ENCODE results near the gene HOXD9.

HOXD9 gene

DNA sequence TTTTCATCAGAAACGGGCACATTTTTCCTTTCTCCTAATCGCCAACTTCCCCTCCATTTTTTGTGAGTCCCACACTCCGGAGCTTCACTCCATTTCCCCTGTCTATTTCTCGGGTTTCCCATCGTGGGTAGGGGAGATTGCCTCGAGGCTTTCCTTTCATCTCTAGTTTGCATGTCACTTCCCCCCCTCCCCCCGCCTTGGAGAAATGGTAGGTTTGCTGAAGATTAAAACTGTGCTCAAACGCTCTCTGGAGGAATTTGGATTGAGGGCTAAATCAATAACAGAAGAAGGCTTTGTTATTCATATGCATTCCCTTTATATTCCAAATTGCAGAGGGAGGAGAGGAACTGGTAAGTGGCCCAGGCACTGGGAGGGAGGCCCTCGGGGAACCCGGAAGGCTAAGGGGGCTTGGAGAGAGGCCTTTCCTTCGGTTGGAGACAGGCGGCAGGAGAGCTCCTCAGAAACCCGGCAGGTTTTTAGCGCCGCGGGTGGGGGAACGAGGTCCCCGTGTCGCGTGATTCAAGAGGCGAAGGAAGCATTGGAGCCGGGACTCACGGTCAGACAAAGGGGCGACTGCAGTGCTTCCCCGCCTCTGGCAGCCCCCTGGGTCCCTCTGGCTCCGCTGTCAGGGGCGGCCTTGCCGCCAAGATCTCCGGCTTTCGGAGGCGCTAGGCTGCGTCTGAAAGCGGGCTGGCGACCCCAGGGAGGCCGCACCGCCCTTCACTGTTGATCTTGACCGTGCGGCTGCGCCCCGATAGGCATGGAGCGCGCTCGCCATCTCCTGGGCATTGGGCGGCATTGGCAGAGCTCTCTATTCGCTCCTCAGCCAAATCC is 25.3 kb upstream of the HOXD9 start:
- in situ Hi-C loops (cut with MboI; ENCODE audit: low sequenced_read_pairs) = loop anchor here (25.0 kb wide), 2 partner anchors 410 to 735 kb away; no protein-coding TSS in a partner anchor

DNA sequence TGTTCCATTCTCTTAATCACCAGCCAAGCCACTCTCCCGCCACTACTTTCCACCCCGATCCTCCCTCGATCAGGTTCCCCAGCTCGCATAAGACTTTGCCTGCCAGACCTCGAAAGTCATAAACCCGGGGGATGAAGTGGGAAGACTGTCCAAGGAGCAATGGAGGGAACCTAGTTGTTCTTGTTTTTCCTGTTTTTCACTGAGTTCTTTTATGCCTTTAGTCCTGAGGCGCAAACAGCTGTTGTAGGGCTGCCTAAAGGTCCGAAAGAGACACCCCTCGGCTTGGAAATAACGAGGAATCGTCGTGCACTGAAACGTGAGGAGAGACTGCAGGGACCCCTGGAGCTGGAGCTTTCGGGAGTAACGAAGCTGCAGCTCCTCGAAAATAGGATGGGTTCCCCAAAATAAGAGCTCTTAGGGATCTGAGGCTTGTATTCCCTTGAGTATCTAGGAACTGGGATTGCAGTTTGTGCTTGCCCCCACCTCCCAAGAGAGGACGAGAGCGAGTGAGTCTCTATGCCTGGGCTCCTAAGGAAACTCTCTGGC is 24.6 kb upstream of the HOXD9 start:
- in situ Hi-C loops (cut with MboI; ENCODE audit: low sequenced_read_pairs) = loop anchor here (25.0 kb wide), 2 partner anchors 411 to 736 kb away; no protein-coding TSS in a partner anchor

- in situ Hi-C loops (cut with MboI; ENCODE audit: low sequenced_read_pairs) = loop anchor here (25.0 kb wide), 2 partner anchors 411 to 736 kb away; no protein-coding TSS in a partner anchor
Observed at GRCh38 chr2:176098366-176099158, 24.0 kb upstream of the HOXD9 start.

GRCh38 chr2:176099159-176099727 is 23.3 kb upstream of the HOXD9 start:
- in situ Hi-C loops (cut with MboI; ENCODE audit: low sequenced_read_pairs) = loop anchor here (25.0 kb wide), 2 partner anchors 412 to 737 kb away; no protein-coding TSS in a partner anchor

GRCh38 chr2:176099728-176100546 is 22.6 kb upstream of the HOXD9 start, which contains the start of gene HOXD12:
HOXD12 (plus strand) TSS chr2:176099795; CDS start chr2:176099802, 7 bp downstream.
- in situ Hi-C loops (cut with MboI; ENCODE audit: low sequenced_read_pairs) = loop anchor here (25.0 kb wide), 3 partner anchors 413 to 1212 kb away; no protein-coding TSS in a partner anchor

- in situ Hi-C loops (cut with MboI; ENCODE audit: low sequenced_read_pairs) = loop anchor here (25.0 kb wide), 1 partner anchor 1212 kb away; no protein-coding TSS in a partner anchor
Observed at GRCh38 chr2:176100547-176101140, 21.9 kb upstream of the HOXD9 start.

DNA sequence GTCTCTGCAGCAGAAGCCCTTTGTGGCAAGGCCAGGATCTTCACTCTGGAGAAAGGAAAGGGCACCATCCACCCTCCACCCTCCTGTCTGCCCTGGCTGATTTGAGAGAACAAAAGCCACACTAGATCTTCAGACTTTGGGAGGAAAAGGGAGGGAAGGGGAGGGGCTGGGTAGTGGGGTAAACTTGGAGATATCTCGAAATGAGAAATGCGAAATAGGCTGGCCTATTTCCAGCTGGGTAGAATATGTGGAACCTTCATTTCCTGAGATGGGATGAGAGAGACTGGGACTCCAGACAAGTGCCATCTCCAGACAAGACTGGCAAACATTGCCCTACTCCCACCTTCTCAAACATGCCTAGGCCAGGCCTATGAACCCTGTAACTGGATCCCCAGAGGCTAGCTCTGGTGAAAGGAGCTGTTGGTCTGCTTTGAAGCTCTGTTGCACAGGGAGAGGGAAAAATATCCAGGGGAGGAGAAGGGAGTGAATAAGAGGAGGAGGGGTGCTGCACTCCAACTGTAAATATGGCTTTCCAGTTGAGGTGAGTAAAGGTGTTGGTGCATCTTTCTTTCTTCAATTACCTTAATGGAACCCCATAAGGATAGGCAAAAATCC is 21.2 kb upstream of the HOXD9 start:
- in situ Hi-C loops (cut with MboI; ENCODE audit: low sequenced_read_pairs) = loop anchor here (25.0 kb wide), 1 partner anchor 1211 kb away; no protein-coding TSS in a partner anchor

- in situ Hi-C loops (cut with MboI; ENCODE audit: low sequenced_read_pairs) = loop anchor here (25.0 kb wide), 1 partner anchor 1210 kb away; no protein-coding TSS in a partner anchor
Observed at GRCh38 chr2:176101842-176102241, 20.7 kb upstream of the HOXD9 start.

DNA sequence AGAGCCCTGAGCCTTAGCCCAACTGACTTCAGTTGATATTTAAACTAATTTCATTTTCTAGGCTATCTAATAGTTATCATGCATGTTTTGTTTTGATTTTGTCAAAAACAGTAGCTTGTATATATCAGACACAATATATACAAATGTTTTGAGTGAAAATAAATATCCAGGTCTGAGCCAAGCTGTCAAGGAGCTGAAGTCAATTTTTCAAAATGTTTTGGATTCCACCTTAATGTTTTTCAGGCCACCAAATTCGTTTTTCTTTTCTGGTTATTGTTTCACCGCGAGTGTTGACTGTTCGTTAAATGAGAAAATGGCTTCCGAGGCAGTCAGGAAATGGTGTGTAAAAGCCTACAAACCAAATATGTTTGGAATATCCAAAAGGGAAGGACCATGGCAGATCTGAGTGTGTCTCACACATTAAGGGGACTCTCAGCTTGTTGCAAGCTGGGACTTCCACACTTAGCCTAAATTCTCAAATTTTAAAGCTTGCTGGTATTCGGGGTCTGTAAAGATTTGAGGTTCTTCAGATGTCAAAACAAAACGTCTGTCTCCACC is 20.1 kb upstream of the HOXD9 start:
- in situ Hi-C loops (cut with MboI; ENCODE audit: low sequenced_read_pairs) = loop anchor here (25.0 kb wide), 1 partner anchor 1210 kb away; no protein-coding TSS in a partner anchor

GRCh38 chr2:176103194-176103593 is 19.3 kb upstream of the HOXD9 start:
- in situ Hi-C loops (cut with MboI; ENCODE audit: low sequenced_read_pairs) = loop anchor here (25.0 kb wide), 1 partner anchor 1209 kb away; no protein-coding TSS in a partner anchor

DNA sequence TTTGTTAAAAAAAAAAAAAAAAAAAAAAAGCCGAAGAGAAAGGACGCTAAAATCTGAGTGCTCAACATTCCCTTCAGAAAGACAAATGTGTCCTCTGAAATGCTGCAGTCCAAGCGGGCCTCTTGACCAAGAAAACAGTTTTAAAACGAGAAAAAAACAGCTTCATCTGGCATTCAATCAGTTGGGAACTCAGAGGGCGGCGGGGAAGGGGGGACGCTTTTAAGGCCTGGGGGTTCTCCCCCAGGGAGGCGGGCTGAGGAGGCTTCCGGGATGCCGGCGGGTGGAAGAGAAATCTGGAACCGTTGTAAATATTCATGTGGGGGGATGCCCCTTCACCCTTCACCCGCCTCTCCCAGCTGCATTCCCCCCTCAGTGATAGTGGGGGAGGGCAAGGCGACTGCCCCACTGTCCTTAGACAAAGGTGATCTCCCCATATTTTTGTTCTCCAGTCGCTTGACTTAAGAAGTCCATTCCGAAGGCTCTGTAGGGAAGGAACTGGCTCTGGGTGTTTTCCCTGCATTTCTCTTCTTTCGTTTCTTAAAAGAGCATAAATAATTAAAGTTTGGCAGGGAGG is 18.7 kb upstream of the HOXD9 start:
- in situ Hi-C loops (cut with MboI; ENCODE audit: low sequenced_read_pairs) = loop anchor here (25.0 kb wide), 1 partner anchor 1208 kb away; no protein-coding TSS in a partner anchor

GRCh38 chr2:176104316-176105077 is 18.0 kb upstream of the HOXD9 start:
- in situ Hi-C loops (cut with MboI; ENCODE audit: low sequenced_read_pairs) = loop anchor here (25.0 kb wide), 1 partner anchor 1208 kb away; no protein-coding TSS in a partner anchor

GRCh38 chr2:176105078-176105729 is 17.3 kb upstream of the HOXD9 start:
- in situ Hi-C loops (cut with MboI; ENCODE audit: low sequenced_read_pairs) = loop anchor here (25.0 kb wide), 1 partner anchor 1207 kb away; no protein-coding TSS in a partner anchor

- in situ Hi-C loops (cut with MboI; ENCODE audit: low sequenced_read_pairs) = loop anchor here (25.0 kb wide), 1 partner anchor 1206 kb away; no protein-coding TSS in a partner anchor
Observed at GRCh38 chr2:176105730-176106580, 16.6 kb upstream of the HOXD9 start.
